Mucosa of descending colon (tissue), 3 donors: ENCODE measurements around the gene DDIT3. TPM values are rescaled to one million over a fixed set of nuclear protein-coding genes. Genes with fewer than 3 reads are reported as not detected.

Experiments
- ATAC-seq: fragments of 200-7000 bp; cut with Tn5 transposase; one replicate; pipeline ENCODE4 v1.9.1; 2020; ENCODE audit warnings: mild to moderate bottlenecking, moderate library complexity
- DNase-seq, 3 donors: peaks; one replicate each; pipeline ENCODE4 v3.0.0-alpha.2; 2020
- H3K36me3 ChIP-seq: fragments of 200-600 bp; one replicate; pipeline ENCODE4 v1.8.0; 2021; ENCODE audit warnings: low read depth, mild to moderate bottlenecking
- H3K4me1 ChIP-seq: fragments of 200-600 bp; one replicate; pipeline ENCODE4 v1.8.0; 2021; ENCODE audit warnings: low read depth, mild to moderate bottlenecking
- H3K4me3 ChIP-seq: fragments of 200-600 bp; one replicate; pipeline ENCODE4 v1.8.0; 2021; ENCODE audit warnings: mild to moderate bottlenecking
- H3K9me3 ChIP-seq: fragments of 200-600 bp; one replicate; pipeline ENCODE4 v1.8.0; 2021; ENCODE audit warnings: mild to moderate bottlenecking
- CTCF ChIP-seq: fragments of 200-600 bp; IDR thresholded peaks from one replicate; pipeline ENCODE4 v1.8.0; 2022; ENCODE audit warnings: antibody characterized with exemption, mild to moderate bottlenecking
- intact Hi-C, 2 donors: fragments of 100-400 bp; cut with DNase I in 1 of 2; cut with micrococcal nuclease in 1 of 2; formaldehyde crosslinking; loops; one replicate each; pipeline versions ENCODE4 v1.11.0 to v1.11.1; 2022; cut with DNase I, micrococcal nuclease
- total RNA-seq, 3 donors: library from RNA; stranded (reverse); fragmentation: NEBNext Ultra II Directional in 2 of 3; extraction: Animal tissue kit (Norgen Biotek cat#: 25700) in 2 of 3; gene quantifications; one replicate each; pipeline versions ENCODE4 v1.2.1 to v1.2.4, GENCODE V29; 2021 to 2023
- donor health status: DM: no; HTN: no; CAD: no; lungs with moderate emphysema.
- donor health status: DM: no; HTN: no; CAD: no.
- donor health status: DM: no; HTN: yes; CAD: no.

DDIT3 gene
- total RNA-seq, 3 donors from 2014 or later: 14.1 to 36.4 (median 19.1) TPM

- ATAC-seq: no peak
- intact Hi-C loops: no loop called here
- no peak for TF ChIP-seq CTCF
These were observed 40.2 kb upstream of the DDIT3 start for GRCh38 chr12:57560516-57560915.

GRCh38 chr12:57558864-57559263 lies 38.5 kb upstream of the DDIT3 start:
- no peak for DNase-seq
- intact Hi-C loops: no loop called here
- TF ChIP-seq CTCF: no peak
- no peaks in the 10 kb centered on the region for H3K36me3 ChIP-seq
- ATAC-seq: no peak
- no peak overlapping the region for H3K4me3 ChIP-seq
- H3K4me1 ChIP-seq: no peaks in the 10 kb centered on the region
- H3K9me3 ChIP-seq: no peaks in the 10 kb centered on the region

More at GRCh38 chr12:57560516-57560915, 40.2 kb upstream of the DDIT3 start:
- Histone ChIP-seq H3K4me3 (no peak overlapping the region), H3K9me3 (no peaks in the 10 kb centered on the region), H3K36me3 (no peaks in the 10 kb centered on the region), H3K4me1 (no peaks in the 10 kb centered on the region)
- DNase-seq: no peak

GRCh38 chr12:57554897-57555296 lies 34.6 kb upstream of the DDIT3 start:
- Histone ChIP-seq H3K4me3 (no peak overlapping the region), H3K36me3 (no peaks in the 10 kb centered on the region), H3K4me1 (no peaks in the 10 kb centered on the region), H3K9me3 (no peaks in the 10 kb centered on the region)
- no peak for TF ChIP-seq CTCF
- DNase-seq (no peak), ATAC-seq (no peak)
- intact Hi-C loops: no loop called here

- DNase-seq (no peak), ATAC-seq (no peak)
- Histone ChIP-seq H3K4me3 (no peak overlapping the region), H3K36me3 (no peaks in the 10 kb centered on the region), H3K9me3 (no peaks in the 10 kb centered on the region), H3K4me1 (peaks cover 2% of the 10 kb centered on the region)
- no peak for TF ChIP-seq CTCF
- intact Hi-C loops: no loop called here
These were observed 34.1 kb upstream of the DDIT3 start for GRCh38 chr12:57554453-57554852.

GRCh38 chr12:57553343-57554202 lies 33.3 kb upstream of the DDIT3 start:
- no peak for TF ChIP-seq CTCF

More at GRCh38 chr12:57553343-57554202, 33.3 kb upstream of the DDIT3 start:
- no peak for DNase-seq
- ATAC-seq: no peak
- intact Hi-C loops: no loop called here
- H3K36me3 ChIP-seq: no peaks in the 10 kb centered on the region
- H3K4me3 ChIP-seq: no peak overlapping the region
- peaks cover 2% of the 10 kb centered on the region for H3K4me1 ChIP-seq
- H3K9me3 ChIP-seq: no peaks in the 10 kb centered on the region
